Loucy (cell line): Measurements from ENCODE around the gene PROSER1.

Experiments
- EZH2phosphoT487 ChIP-seq: fragments of 200-600 bp; IDR thresholded peaks from 2 replicates; pipeline ENCODE4 v1.6.1; 2018; ENCODE audit warnings: antibody characterized with exemption, mild to moderate bottlenecking, moderate library complexity, borderline replicate concordance
- TF ChIP-seq, protein P1 (sequence below): fragments of 200-600 bp; sonication (generic); conservative IDR thresholded peaks from 2 replicates; pipeline ENCODE4 v1.5.1; 2014; ENCODE audit warnings: mild to moderate bottlenecking, antibody characterized with exemption, low read length

DNA sequence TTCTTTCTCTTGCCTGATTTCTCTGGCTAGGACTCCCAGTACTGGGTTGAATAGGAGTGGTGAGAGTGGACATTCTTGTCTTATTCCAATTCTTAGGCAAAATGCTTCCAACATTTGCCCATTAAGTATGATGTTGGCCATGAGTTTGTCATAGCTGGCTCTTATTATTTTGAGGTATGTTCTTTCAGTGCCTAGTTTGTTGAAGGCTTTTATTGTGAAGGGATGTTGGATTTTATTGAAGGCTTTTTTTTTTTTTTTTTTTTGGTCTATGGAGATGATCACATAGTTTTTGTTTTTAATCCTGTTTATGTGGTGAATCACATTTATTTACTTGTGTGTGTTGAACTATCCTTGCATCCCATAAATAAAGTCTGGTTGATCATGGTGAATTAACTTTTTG lies 20.2 kb upstream of the PROSER1 start:
- TF ChIP-seq, protein P1, sequence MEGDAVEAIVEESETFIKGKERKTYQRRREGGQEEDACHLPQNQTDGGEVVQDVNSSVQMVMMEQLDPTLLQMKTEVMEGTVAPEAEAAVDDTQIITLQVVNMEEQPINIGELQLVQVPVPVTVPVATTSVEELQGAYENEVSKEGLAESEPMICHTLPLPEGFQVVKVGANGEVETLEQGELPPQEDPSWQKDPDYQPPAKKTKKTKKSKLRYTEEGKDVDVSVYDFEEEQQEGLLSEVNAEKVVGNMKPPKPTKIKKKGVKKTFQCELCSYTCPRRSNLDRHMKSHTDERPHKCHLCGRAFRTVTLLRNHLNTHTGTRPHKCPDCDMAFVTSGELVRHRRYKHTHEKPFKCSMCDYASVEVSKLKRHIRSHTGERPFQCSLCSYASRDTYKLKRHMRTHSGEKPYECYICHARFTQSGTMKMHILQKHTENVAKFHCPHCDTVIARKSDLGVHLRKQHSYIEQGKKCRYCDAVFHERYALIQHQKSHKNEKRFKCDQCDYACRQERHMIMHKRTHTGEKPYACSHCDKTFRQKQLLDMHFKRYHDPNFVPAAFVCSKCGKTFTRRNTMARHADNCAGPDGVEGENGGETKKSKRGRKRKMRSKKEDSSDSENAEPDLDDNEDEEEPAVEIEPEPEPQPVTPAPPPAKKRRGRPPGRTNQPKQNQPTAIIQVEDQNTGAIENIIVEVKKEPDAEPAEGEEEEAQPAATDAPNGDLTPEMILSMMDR: no peak
- TF ChIP-seq EZH2phosphoT487: no peak
